HG03064 (cell line): ENCODE data around the gene HSPA4.

Experiments used
- ATAC-seq: cut with Tn5 transposase; IDR thresholded peaks from one replicate; pipeline ENCODE4 v1.9.1; 2021; ENCODE audit warnings: low read depth; ENCODE audit not compliant: unreplicated experiment

The HSPA4 gene

GRCh38 chr5:133154274-133155075 is 102.7 kb downstream of the HSPA4 start:
- ATAC-seq = no peak

- ATAC-seq = no peak
Observed at GRCh38 chr5:133155326-133155969, 103.6 kb downstream of the HSPA4 start.
